Measurements from ENCODE around the gene PLPPR3. TPM values are rescaled to one million over a fixed set of nuclear protein-coding genes. Genes with fewer than 3 reads are reported as not detected.

The PLPPR3 gene
- total and polyA plus RNA-seq, 9 of the 15 experiments (the other 6 are each of a cell fraction or from before 2014, with no cell fraction given): 0.01 to 48.2 (median 8.6) TPM

- TF ChIP-seq ZNF407 (IDR thresholded peaks at IDR 0.05; ENCODE audit: low read depth) (no peak), KHSRP (IDR thresholded peaks at IDR 0.05) (no peak), ZBTB12 (CRISPR knock-in tag; IDR thresholded peaks at IDR 0.05) (no peak), CBFA2T3 (IDR thresholded peaks at IDR 0.05) (no peak), EHMT2 (IDR thresholded peaks at IDR 0.05) (no peak), CHD4 (IDR thresholded peaks at IDR 0.05; ENCODE audit: insufficient read depth, insufficient replicate concordance, low read depth, low read length, poor library complexity, severe bottlenecking) (no peak), PCBP1 (IDR thresholded peaks at IDR 0.05; ENCODE audit: low read depth, low read length, poor library complexity, severe bottlenecking) (no peak), CREB3 (tag; conservative IDR thresholded peaks at IDR 0.05; ENCODE audit: low read depth) (no peak), FOXA3 (CRISPR knock-in tag; conservative IDR thresholded peaks at IDR 0.05 in 1 of 2, IDR thresholded peaks at IDR 0.05 in 1 of 2) (no peak), SRF (CRISPR knock-in tag; IDR thresholded peaks at IDR 0.05) (0 out of 4 replicates have a peak, but pooled peaks of 1 of the 2 experiments have one; percentile 16), PHB (CRISPR knock-in tag; IDR thresholded peaks at IDR 0.05) (no peak)
Measured at GRCh38 chr19:843180-843835, 21.6 kb upstream of the PLPPR3 start (continued).

Data from K562 (cell line).